RKO (cell line): ENCODE data around the gene ATP8A1.
"Not testable (repeated sequence)": the region's sequence is repeated elsewhere in the genome, so short reads cannot be mapped to it uniquely, and the experiment has no call there.

Experiments
- DNase-seq: peaks from one replicate; pipeline ENCODE4 v3.0.0-alpha.2; 2016; ENCODE audit warnings: low spot score

ATP8A1 gene

GRCh38 chr4:42497142-42497910 lies 159.6 kb downstream of the ATP8A1 start:
- no peak for DNase-seq

DNA sequence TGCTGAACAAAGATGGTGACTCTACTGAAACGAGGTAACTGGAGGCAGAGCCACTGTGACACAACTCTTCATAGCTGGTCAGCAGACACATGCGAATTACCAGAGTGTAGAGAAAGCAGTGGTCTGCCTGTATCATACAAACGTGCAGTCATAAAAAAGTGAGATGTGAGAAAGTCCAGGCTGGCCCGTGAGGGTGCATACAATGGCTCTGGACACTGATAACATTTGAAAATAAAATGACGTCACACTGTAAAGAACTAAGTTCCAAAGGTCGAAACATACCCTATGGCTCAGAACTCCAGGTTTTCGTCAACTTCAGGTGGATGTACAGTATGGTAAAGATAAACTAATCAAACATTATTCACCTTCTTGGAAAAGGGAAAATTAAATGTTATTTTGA lies 163.9 kb downstream of the ATP8A1 start:
- no peak for DNase-seq

- DNase-seq: no peak
Observed at GRCh38 chr4:42490015-42490414, 166.9 kb downstream of the ATP8A1 start.

DNA sequence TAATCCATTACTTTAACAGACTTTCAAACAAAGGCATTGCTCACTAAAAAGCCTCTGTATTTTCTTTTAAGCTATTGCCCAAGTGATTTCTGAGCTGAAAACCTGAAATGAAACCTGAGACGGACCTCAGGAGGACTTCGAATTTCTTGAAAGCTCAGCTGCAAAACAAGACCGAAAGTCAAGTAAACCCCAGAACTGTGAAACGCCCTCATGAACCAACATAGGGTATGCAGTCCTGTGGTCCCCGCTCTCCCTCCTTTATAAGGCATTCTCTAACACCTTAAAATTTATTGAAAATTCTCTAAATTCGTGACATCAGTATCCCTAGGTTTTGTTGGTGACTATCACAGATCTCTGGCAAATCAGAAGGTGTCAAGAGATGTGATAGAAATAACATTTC lies 167.8 kb downstream of the ATP8A1 start:
- DNase-seq: no peak

DNA sequence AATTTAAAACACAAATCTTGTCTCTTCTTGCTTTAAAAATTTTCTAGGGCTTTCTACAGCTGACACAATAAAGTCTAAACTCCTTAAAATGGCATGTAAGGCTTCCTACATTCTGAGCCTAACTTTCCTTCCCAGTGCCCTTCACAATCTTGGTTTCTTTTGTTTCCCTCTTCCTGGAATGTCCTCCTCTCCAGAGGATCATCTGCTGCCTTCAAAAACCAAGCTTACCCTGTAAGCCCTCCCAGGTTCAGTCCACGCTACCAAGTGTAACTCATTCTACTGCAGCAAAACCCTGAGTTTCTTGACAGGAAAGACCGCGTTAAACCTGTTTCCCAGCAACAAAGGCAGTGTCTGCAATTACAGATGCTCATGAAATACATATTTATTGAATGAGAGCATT lies 168.4 kb downstream of the ATP8A1 start:
- DNase-seq: no peak

DNA sequence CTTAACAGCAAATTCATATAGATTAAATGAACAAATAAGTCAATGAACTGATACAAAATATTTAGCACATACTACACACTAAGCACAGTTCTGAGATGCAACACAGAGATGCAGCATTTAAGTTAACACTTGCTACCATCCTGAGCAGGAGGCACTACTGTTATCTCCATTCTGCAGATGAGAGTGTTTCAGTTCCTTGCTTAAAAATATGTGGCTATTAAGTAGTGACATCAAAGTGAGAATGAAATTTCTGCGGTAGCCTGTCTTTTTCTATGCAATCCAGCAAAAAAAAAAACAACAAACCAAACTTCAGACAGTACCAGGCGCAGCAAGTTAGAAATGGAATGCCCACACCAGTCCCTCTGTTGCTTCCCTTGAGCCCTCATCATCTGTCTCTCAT lies 168.8 kb downstream of the ATP8A1 start:
- no peak for DNase-seq

GRCh38 chr4:42487230-42487629 lies 169.7 kb downstream of the ATP8A1 start:
- DNase-seq: no peak

DNA sequence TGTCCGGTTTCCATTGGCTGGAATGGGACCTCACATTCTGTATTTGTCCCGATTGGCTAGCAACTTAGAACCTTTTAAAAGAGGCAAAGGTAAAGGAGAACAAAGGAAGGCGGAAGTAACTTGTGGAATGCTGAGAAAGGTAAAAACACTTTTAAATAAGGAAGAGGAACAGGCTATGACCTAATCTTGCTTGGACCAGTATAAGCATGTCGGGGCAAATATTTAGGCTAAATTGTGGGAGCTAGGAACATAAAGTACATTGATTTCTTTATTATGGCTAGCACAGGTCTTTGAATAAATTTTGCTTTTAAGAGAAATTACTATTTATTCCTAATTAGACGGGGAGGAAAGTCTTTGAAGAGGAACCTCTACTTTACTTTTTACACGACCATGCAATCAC lies 170.7 kb downstream of the ATP8A1 start:
- DNase-seq: not testable (repeated sequence)

DNA sequence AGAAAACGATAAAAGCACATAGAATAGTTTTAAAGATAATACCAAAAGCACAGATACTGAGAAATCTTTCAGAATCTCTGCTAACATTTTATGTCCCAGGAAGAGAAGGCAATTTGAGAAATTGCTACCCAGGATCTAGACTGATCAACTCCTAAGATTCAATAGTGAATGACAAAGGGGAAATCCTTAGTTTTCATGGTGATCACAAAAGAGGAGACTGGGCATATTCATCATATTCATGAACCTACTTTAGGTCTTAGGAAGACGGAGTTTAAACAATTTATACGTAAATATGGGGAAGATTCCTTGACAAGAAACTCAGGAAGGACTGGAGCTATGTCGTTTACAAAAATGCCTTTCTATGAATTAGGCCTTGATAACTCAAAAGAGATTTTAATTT lies 172.3 kb downstream of the ATP8A1 start:
- DNase-seq: no peak

DNA sequence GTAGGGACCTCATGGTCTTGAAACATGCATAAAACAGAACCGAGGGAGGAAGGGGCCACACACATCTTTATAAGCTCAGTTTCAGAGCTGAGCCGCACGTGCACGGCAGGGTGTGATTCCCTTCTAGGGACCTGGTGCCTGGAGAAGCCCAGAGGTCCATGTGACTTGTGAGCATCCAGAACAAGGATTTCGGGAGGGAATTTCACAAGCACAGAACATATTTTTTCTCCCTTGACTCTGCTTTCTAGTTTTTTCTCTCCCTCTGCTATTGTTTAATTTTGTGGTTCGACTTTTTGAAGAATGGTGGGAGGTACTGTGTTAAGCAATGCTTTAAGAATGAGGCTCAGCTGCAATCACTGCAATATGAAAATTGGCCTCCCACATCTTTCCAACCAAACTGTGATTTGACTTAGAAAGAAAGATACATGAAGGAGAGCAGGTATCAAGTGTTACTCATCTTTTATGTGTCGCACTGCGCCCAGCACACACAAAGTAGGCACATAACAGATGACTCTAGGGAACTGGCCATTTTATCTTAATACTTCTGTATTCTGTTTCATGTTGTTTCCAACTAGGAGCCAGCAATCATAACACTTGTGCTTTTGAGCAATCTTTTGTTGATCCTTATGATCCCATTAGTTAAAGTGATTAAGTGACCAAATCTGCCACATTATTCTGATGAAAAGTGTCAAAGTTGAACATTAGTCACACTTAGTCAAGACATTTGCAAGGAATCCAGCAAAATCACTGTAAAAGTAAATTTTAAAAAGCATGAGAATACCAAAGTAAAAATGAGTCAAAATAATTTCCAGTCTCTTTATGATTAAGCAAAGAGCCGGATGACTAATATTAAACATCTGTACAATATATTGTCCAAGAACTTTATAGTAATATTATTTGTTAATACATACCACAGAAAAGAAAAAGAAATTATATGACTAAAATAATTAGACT lies 173.2 kb downstream of the ATP8A1 start:
- DNase-seq: no peak

DNA sequence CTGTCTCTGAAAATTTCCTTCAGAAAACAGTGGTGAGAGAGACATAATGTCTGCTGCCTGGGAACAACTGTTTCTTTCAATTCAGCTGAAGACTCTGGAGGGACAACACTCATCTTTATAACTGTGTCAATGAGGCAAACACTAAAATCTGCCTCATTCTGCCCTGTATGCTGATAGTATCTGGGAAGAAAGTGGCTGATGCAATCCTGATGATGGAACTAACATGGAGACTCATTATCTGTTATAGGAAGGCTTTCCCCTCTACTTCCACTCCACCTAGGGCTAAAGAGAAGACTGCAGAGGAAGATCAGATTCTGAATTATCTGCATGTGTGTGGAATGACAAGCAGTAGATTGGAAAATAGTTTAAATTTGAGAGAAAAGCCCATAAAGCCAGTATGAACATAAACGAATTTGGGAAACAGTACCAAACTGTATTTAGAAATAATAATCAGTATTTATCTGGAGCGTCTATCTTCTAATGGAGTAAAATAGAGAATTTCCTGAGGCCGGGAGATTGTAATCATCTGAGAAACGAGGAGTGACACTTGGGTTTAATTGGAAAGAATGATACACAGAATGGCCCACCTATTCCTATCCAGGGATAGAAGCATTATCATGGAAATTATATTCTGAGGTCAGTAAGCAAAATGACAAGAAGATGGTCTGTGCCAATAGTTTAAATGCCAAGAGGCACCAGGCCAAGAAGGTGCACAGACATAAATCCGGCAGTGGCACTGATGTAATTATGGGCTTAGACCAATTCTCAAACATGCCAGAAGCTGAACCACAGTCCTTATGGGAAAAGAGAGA lies 174.2 kb downstream of the ATP8A1 start:
- no peak for DNase-seq

GRCh38 chr4:42480717-42481116 lies 176.2 kb downstream of the ATP8A1 start:
- DNase-seq: no peak

GRCh38 chr4:42480281-42480680 lies 176.6 kb downstream of the ATP8A1 start:
- no peak for DNase-seq

DNA sequence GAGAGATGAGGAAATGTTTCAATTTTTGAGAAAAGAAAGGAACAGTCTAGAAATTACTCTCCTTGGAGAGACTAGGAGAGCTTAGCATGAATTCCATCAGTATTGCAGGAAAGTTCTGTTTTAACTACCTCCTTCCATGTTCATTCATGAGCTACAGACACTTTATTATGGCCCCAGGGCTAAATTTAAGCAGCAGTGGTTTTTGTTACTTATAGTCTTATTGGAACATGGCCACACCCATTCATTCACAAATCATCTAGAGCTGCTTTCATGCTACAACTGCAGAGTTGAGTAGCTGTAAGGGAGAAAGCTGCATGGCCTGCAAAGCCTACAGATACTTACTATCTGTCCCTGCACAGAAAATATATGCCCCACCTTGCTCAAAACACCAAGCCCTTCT lies 178.0 kb downstream of the ATP8A1 start:
- DNase-seq: no peak

DNA sequence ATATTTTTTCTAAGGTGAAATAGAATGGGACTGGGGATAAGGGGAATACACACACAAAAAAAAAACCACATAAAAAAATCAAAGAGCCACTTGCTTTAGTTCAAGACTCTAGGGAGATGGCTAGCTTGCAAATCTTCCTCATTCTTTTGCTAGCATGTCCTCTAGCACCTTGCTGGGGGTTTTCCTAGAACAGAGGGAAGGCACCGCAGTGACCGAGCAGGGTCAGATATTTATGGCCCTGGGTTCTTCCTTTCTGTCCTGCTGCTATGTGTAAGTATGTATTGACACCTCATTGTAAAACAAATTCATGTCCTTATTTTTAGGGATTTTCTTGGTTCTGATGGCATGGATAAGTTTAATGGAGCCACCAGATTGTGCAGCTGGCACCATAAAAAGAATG lies 178.4 kb downstream of the ATP8A1 start:
- no peak for DNase-seq

DNA sequence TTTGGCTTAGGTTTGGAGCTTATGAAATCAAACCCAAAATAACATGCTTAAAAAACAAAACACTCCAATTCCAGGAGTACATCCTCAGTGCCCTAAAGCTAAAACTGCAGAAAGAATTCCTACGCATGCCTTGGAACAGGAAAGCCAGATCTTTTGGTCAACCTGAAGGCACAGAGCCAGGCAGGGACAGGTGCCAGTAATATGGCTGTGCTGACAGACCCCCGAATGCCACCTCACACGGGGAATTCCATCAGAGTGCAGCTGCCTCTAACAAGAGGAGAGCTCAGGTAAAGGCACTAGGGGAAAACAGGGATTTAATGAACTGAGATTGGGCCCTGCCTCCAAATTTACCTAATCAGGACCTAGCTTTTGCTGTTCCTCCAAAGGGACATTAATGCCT lies 182.5 kb downstream of the ATP8A1 start:
- DNase-seq: no peak

DNA sequence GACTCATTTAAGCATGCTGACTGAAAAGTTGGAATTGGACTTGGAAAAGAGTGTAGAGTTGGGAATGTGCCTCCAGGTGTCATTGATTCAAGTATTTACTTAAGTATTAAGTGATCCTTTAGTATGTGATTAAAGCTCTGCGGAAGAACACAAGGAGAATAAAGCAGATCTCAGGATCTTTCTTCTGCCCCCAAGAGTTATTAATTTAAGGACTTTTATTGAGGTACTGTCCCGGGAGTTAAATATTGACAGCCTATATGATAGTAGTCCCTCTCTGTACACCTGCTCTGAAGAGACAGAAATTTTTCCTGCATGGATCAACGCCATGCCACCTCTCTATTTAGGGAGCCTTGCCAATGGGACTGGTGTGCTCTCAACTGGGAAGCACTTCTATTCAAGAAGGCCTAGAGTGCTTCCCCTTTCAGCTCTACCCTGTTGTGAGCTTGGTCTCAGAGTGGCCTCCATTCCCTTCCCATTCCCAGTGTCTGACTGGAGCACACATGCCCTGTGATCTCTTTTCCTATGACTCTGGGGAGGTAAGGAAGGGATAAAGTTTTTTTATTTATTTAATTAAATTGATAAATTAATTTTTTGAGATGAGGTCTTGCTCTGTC lies 183.7 kb downstream of the ATP8A1 start:
- no peak for DNase-seq

DNA sequence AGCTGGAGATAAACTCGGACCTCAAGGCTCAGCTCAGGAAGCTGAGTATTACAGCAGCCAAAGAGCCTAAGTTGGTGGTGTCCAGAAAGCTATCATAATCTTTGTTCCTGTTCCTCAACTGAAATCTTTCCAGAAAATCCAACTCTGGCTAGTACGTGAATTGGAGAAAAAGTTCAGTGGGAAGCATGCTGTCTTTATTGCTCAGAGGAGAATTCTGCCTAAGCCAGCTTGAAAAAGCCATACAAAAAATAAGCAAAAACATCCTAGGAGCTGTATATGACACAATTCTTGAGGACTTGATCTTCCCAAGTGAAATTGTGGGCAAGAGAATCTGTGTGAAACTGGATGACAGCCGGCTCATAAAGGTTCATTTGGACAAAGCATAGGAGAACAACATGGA lies 185.0 kb downstream of the ATP8A1 start:
- DNase-seq: no peak

DNA sequence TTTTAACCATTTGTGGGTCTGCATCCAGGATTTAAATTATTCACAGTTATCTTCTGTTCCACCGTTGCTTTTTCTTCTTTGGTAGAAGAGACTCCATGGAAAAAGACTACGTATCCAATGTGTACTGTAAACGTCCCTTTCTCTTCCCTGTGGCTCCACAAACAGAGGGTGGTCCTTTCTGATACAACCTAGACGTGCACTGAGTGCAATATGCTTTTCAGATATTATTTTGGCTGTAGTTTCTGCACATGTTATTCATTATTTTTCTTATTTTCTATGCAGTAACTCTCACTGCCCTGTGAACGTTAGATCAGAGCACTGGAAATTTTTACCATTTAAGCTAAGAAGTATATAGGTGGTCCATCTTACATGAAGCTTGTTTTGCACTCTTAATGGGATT lies 186.9 kb downstream of the ATP8A1 start:
- DNase-seq: no peak

DNA sequence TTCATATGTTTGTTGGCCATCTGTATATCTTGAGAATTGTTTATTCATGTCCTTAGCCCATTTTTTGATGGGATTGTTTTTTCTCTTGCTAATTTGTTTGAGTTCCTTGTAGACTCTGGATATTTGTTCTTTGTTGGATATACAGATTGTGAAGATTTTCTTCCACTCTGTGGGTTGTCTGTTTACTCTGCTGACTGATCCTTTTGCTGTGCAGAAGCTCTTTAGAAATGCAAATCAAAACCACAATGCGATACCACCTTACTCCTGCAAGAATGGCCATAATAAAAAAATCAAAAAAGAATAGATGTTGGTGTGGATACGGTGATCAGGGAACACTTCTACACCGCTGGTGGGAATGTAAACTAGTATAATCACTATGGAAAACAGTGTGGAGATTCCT lies 189.1 kb downstream of the ATP8A1 start:
- DNase-seq: not testable (repeated sequence)

GRCh38 chr4:42466273-42466844 lies 190.5 kb downstream of the ATP8A1 start:
- DNase-seq: no peak
